ENCODE results near the gene DNAH14. TPM values are rescaled to one million over a fixed set of nuclear protein-coding genes. Genes with fewer than 3 reads are reported as not detected.

Gene DNAH14
- total and polyA plus RNA-seq, 3 donors from 2014 or later: 30.1 to 82.1 (median 37.3) TPM

- no peak for DNase-seq
- H3K4me3 ChIP-seq: no peak overlapping the region
- WGBS, 2 donors: 72 to 77% methylated on average over 4 of the region's 4 CpGs
- H3K27me3 ChIP-seq: no peaks in the 10 kb centered on the region
- H3K36me3 ChIP-seq (ENCODE audit: low read depth, missing control alignments): no peaks in the 10 kb centered on the region
- H3K4me1 ChIP-seq: no peaks in the 10 kb centered on the region
- intact Hi-C loops (cut with DNase I; ENCODE audit: low total_unique reads): no loop called here
- no peak for TF ChIP-seq POLR2A (IDR thresholded peaks at IDR 0.05)
- no peak for TF ChIP-seq CTCF (IDR thresholded peaks at IDR 0.05)
- no peaks in the 10 kb centered on the region for H3K9me3 ChIP-seq
- no peak overlapping the region for H3K27ac ChIP-seq
Observed at GRCh38 chr1:225388372-225388771, 458.9 kb downstream of the DNAH14 start.

GRCh38 chr1:225389843-225390242 is 460.4 kb downstream of the DNAH14 start:
- Histone ChIP-seq H3K27me3 (no peaks in the 10 kb centered on the region), H3K27ac (no peak overlapping the region), H3K4me3 (no peak overlapping the region), H3K36me3 (ENCODE audit: low read depth, missing control alignments) (no peaks in the 10 kb centered on the region), H3K9me3 (no peaks in the 10 kb centered on the region), H3K4me1 (no peaks in the 10 kb centered on the region)
- DNase-seq: no peak
- intact Hi-C loops (cut with DNase I; ENCODE audit: low total_unique reads): no loop called here
- 94 to 96% methylated on average over 4 of the region's 4 CpGs for WGBS, 2 donors
- TF ChIP-seq CTCF (IDR thresholded peaks at IDR 0.05): no peak
- TF ChIP-seq POLR2A (IDR thresholded peaks at IDR 0.05): no peak

- intact Hi-C loops (cut with DNase I; ENCODE audit: low total_unique reads): no loop called here
- Histone ChIP-seq H3K4me3 (no peak overlapping the region), H3K27me3 (no peaks in the 10 kb centered on the region), H3K4me1 (no peaks in the 10 kb centered on the region), H3K27ac (no peak overlapping the region), H3K36me3 (ENCODE audit: low read depth, missing control alignments) (no peaks in the 10 kb centered on the region), H3K9me3 (no peaks in the 10 kb centered on the region)
- 88 to 94% methylated on average over 2 of the region's 2 CpGs for WGBS, 2 donors
- no peak for DNase-seq
- TF ChIP-seq POLR2A (IDR thresholded peaks at IDR 0.05): no peak
- no peak for TF ChIP-seq CTCF (IDR thresholded peaks at IDR 0.05)
Observed at GRCh38 chr1:225396357-225396756, 466.9 kb downstream of the DNAH14 start.

- intact Hi-C loops (cut with DNase I; ENCODE audit: low total_unique reads): no loop called here
- H3K4me1 ChIP-seq: no peaks in the 10 kb centered on the region
- TF ChIP-seq CTCF (IDR thresholded peaks at IDR 0.05) (no peak), POLR2A (IDR thresholded peaks at IDR 0.05) (no peak)
- WGBS, 2 donors: 92 to 96% methylated on average over 5 of the region's 5 CpGs
- H3K9me3 ChIP-seq: no peaks in the 10 kb centered on the region
- H3K27ac ChIP-seq: no peak overlapping the region
- H3K4me3 ChIP-seq: no peak overlapping the region
- H3K27me3 ChIP-seq: no peaks in the 10 kb centered on the region
- H3K36me3 ChIP-seq (ENCODE audit: low read depth, missing control alignments): no peaks in the 10 kb centered on the region
- no peak for DNase-seq
Observed at GRCh38 chr1:225400968-225401367, 471.5 kb downstream of the DNAH14 start.

GRCh38 chr1:225406976-225407725 is 477.7 kb downstream of the DNAH14 start:
- 96 to 98% methylated on average over 8 of the region's 8 CpGs for WGBS, 2 donors
- TF ChIP-seq POLR2A (IDR thresholded peaks at IDR 0.05): no peak
- no peak for TF ChIP-seq CTCF (IDR thresholded peaks at IDR 0.05)
- Histone ChIP-seq H3K27ac (no peak overlapping the region), H3K9me3 (no peaks in the 10 kb centered on the region), H3K27me3 (no peaks in the 10 kb centered on the region), H3K4me1 (no peaks in the 10 kb centered on the region), H3K36me3 (ENCODE audit: low read depth, missing control alignments) (no peaks in the 10 kb centered on the region), H3K4me3 (no peak overlapping the region)
- intact Hi-C loops (cut with DNase I; ENCODE audit: low total_unique reads): no loop called here
- DNase-seq: no peak
